GM18499 (cell line): ENCODE measurements around the gene KCNQ1OT1.

ENCODE experiments used
- ATAC-seq: cut with Tn5 transposase; IDR thresholded peaks from one replicate; pipeline ENCODE4 v1.9.1; 2021; ENCODE audit warnings: moderate number of reproducible peaks; ENCODE audit not compliant: insufficient read depth, unreplicated experiment

Gene KCNQ1OT1

DNA sequence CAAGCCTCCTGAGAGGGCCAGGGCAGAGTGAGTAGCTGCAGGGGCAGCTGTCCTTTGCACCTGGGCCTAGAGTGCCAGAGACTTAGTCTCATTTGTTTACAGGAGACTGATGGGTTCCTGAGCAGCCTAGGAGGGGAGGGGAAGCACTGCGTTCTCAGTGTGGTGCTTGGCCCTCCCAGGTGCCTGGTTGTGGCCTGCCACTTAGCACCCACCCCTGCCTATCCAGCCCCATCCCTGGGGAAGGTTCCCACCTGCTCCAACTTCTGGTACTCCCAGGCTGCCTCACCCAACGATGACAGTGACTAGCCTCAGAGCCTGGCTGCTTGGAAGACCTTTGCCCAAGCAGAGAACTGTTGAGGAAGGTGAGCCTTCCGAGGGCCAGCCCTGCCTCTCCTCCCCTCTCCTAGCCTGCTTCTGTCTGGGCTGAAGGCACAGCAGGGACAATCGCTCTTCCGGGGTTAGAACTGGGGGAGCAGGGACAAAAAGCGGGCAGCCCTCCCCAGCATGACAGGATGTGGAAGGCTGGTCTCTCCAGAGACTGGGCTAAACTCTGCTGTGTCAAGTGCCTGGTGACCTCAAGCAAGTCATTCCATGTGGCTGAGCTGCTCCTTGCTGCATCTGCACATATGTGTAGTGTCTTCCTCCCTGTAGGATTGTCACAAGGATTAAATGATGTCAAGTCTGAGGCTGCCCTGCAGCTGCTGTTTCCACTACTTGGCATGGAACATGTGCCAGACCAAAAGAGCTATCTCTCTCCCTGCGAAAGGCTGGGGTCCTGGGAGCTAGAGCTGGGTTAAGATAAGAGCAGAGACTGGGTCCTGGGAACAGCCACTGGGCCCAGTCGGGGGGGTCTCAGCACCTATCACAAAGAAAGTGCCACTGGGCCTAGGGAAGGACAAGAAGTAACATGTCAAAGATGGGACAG is 9.9 kb downstream of the KCNQ1OT1 start:
- no peak for ATAC-seq

DNA sequence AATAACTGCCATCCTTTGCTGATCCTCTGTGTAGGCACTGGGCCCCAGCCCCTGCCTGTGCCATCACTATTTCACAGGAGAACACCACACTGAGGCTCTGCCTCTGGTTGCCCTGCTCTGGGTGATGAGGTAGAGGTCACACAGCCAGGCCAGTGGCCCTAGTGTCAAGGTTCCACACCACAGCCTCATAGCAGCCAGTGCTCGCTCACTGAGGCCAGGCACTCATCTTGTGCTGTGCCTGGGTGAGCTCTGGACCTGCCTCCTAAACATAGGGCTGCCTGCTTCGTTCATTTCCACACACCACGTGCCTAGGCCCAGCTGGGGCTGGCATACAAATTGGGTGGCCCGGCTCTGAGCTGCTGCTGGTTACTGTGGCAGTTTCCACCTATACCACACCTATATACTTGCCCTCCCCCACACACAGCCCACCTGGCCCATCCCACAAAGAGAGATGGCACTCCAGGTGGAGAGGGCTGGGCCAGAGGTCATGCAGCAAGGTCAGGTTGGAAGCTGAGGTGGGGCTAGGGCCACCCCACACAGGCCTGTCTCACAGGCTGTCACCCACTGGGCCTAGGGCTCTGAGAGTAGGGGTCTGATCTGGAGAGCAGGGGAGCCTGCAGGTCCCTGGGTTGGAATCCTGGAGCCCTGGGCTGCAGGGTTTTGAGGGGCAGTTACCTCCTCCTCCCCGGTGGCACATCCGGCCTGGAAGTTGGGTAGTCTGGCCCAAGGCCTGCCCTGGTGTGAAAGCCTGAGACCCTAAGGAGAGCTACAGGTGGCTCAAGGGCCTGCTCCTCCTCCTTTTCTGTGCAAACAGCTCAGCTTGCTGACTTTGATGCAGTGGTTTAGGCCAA is 11.2 kb downstream of the KCNQ1OT1 start:
- no peak for ATAC-seq

DNA sequence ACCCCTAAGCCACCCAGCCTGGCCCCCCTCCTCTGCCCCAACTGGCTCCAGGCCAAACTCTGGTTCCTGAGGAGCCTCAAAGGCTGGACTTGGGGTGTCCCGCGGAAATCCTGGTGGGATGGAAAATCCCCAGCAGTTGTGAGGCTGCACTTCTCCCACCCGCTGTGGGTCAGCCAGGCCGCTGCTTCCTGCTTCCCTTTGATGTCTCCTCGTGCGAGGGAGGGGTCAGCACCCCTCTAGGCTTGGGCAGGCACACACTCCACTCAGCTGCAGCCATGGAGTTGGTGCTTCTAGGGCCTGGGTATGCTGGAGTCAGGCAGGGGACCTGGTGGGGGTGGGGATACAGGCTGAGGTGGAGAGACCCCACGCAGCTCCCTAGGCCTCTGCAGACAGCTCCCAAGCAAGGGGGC is 12.0 kb downstream of the KCNQ1OT1 start:
- ATAC-seq: no peak

DNA sequence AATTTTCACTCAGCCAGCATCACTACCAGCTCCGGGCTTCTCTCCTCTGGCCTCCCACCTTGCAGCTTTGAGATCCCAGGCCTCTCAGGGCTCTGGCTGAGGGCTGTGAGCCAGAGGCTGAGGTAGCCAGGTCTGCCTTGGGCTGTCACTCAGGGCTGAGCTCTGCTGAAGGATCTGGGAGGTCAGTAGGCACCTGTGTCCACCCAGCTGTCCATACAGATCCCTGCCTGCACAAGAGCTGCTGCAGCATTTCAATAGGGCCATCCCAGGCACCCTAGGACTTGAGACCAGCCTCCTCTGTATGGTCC is 12.6 kb downstream of the KCNQ1OT1 start:
- no peak for ATAC-seq

DNA sequence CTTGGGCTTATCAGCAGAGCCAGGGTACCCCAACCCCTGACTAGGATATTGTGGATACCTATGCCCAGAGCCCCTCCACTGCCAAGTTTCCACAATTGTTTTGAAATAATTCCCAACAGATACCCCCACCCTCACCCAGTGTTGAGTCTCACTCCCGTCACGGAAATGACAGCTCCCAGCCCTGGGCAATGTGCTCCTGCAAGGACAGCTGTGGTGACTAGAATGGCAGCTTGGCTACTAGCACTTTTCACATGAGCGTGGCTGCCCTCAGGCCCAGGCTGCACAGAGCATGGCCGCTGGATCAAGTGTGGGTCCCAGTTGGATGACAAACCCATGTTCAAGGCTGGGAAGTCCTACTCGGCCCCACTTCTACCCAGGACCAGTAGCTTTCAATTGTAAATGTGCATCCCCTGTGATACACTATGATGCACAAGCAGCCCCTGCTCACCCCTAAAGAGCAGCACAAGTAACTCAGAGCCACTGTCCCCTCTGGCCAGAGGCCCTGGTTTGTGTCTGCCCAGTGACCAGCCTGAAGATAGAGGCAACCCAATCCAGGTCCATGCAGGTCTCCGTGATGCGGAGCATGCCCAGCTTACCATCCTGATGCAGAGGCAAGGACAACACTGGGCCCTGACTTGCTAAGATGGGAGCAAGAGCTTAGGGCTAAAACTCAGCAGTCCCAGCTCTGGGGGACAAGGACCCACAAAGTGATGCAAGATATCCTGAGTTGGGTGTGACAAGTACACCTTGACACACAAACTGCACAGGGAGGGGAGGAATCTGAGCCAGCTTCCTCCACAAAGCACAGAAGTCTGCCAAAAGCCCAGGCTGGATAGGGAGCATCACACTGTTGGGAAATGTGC is 13.2 kb downstream of the KCNQ1OT1 start:
- no peak for ATAC-seq

DNA sequence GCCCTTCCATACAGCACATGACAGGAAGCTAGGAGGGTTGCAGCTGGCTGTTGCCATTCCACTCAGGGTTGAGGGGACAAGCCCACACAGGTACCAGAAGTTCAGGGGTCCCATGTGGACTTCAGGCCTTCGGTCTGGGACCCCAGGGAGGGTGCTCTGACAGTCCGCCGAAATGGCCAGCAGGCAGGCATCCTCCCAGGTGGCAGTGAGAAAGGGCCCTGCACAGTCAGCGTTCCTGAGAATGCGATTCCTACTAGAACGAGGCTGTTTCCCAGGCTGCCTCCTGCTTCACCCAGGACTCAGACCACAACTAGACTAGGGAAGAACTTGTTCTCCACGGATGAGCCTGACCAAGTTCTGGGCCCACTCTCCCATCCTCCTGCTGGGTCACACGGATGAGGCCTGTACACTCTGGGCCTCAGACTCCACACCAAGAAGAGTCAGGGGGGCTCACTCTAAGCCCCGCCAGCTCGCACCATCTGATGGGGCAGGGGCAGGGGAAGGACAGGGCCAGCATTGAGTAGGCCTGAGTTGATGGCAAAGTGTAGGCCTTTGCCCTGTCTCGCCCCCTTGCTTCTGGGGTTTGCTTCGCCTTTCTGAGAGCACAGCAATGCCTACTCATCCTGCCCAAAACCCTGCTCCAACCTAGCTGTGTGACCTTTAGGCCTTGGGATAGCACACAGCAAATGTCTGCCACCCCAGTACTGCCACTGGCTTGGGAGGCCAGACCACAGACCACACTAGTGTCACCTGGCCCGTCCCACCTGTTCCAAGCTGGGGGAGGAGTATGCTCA is 14.0 kb downstream of the KCNQ1OT1 start:
- no peak for ATAC-seq

DNA sequence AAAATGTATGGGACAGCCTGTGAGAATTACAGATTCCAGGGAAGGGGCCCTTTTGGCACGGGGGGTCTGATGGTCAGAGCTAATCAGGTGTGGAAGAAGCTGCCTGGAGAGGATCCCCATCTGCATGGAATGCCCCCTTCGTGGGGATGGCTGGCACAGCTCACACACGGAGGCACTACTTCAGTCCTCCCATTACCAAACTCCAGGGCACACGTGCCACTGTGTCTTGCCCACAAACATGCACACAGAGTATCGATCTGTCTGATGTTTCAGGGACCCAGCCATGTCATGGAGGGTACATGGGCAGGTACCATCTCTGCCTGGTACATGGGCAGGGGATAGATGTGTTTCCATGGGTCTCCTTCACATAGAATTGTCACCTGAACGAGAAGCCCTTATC is 14.7 kb downstream of the KCNQ1OT1 start:
- no peak for ATAC-seq

DNA sequence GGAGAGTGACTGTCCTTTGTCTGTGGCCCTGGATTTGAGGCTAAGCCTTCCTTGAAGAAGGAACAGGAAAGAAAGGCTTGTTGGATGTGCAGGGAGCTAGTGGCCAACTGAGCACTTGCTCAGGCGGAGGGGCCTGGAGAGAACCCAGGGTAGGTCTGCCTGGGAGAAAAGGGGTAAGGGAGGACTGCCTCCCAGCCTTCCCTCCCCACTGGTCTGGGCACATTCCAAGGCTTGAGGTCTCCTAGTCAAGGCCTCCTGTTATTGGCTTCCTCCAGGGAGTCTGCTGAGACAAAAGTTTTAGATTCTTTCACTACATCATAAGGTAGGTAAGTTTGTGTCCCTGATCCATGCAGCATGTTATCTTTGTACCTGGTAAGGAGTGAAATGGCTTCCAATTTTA is 15.2 kb downstream of the KCNQ1OT1 start:
- no peak for ATAC-seq

DNA sequence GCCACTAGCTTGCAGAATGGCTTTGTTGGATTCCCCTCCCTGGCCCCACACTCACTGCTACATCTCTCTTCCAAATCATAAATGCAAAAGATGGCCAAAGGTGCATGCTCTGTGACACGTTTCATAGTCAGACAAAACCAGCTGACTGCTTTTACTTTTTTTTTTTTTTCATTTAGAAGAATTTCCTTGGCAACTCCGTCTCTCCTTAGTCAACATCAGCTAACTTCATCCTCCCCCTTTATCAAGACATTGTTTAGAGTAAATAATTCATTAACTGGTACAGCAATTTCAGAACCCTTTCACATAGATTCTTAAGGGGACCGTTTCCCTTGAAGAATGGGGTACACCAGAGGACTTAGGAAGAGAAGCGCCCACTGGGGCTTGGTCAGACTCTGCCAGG is 16.0 kb downstream of the KCNQ1OT1 start:
- no peak for ATAC-seq

DNA sequence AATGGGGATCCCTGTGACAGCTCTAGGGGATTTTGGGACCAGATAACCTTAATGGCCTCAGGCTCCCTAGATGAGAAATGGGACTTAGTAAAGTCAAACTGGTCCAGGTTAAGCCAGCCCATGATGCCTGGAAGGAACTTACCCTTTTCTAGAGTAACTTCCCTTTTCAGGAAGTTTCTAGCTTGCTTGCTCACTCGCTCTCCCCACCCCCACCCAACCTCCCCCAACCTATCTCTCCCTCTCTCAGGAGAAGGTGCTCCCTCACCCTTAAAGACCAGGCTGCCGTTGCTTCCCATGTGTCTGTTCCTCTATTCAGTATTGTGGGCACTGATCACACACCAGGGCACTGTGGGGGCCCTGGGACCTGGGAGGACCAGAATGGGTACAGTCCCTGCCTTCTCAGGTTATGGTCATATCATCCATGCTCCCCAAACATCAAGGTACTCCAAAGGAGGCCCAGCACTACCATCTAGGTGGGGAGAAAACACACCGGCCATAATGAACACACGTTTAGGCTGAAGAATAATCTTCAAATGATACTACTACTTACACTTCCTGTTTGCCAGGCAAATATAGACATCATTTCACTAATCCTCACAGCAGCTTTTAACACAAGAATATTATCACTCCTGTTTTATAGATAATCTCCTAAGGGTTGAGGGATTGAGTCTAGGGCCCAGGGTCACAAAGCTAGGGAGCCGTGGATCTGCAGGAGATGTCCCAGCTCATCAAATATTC is 18.2 kb downstream of the KCNQ1OT1 start:
- no peak for ATAC-seq

DNA sequence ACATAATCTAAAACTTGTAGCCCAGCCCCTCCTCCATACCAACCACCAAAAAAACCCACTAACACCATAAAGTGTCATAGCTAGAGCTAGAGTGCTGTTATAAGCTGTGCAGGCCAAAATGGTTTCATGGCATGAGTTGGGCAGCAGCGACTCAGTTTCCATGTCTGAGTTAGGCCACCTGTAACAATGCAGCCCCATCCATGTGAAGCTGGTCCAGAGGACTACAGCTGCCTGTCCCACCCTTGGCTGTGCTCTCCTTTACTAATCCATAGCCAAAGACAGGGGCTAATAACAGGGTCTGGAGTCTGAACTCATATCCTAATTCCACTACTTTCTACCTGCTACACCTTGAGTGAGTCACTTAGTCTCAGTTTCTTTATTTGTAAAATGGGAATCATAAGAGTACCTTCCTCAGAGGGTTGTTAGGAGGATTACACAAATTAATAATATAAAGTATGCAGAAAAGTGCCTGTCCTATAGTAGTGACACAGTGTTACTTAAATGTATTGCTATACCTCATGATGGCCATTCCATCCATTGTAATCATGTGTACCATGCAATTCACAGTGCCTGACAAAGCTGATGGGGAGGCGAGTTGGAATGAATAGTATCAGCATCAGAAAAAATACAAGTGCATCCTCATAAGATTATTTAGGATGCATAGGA is 20.6 kb downstream of the KCNQ1OT1 start:
- ATAC-seq: no peak

DNA sequence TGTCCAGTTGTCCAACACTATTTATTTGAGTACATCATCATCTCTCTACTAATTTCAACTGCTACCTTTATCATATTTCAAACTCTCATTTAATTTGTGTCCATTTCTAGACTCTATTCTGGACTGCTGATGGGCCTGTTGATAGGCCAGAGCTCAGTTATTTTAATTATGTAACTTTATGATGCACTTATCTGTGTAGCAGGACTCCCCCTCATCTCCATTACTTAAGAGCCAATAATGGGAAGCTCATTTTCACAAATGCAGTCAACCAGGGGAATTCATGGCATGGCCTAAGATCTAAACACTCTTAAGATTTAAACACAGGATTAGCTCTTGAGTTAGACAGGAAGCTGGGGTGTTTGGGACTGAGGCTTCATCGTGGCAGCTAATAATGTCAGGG is 21.4 kb downstream of the KCNQ1OT1 start:
- ATAC-seq: no peak

DNA sequence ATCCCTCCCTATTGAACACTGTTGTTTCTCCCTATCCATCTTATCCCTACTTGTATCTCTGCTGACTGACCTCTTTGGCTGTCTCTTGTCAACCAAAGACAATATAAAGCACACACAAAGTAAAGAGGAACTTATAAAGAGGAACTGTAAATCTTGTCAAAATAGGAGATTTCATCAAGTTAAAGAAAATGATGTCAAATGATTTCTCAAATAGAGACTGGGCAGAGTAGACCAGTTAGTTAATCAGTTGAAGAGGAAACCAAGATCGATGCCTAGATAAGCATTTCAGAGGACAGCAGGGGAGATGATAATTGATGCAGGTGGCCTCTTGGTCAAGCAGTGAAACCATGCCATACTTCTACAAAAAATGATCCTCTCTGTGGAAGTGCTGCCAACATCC is 22.7 kb downstream of the KCNQ1OT1 start:
- no peak for ATAC-seq

DNA sequence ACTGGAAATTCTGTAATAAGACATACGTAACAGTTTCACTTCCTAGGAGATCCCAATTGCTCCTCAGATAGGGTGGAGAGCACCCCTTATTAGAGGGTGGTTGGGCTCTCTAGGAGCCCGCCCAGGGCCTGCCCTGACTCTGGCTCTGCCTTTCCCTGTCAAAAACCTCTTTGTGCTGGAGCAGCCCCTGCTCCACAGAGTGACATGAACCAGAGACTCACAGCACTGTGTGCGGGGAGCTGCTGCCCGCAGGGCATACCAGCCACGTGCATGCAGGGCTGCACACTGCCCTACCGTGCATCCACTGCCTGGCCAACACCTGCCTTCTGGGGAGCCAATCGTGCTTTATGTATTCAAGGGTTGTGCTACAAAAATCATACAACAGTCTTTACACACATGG is 24.3 kb downstream of the KCNQ1OT1 start:
- ATAC-seq: no peak

DNA sequence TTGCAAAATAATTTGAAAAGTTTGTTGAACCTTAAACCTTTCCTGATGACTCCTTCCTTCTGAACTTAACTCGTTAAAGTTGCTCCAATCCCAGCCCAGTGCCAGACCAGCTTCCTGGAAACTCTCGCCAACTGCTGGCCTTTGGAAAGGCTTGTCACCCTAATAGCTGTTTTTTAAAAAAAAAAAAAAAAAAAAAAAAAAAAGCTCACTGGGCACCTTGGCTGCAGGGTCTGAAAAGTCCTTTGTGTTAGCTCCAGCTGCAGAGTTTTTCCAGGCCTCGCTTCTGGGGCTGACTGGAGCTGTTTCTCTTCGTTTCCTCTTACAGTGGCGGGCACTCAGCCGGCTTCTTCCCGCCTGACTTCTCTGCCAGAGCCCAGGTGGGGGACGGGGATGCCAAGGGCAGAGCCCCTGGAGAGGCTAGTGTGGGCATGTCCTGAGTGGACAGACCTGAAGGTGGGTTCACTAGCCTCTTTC is 25.1 kb downstream of the KCNQ1OT1 start:
- no peak for ATAC-seq

DNA sequence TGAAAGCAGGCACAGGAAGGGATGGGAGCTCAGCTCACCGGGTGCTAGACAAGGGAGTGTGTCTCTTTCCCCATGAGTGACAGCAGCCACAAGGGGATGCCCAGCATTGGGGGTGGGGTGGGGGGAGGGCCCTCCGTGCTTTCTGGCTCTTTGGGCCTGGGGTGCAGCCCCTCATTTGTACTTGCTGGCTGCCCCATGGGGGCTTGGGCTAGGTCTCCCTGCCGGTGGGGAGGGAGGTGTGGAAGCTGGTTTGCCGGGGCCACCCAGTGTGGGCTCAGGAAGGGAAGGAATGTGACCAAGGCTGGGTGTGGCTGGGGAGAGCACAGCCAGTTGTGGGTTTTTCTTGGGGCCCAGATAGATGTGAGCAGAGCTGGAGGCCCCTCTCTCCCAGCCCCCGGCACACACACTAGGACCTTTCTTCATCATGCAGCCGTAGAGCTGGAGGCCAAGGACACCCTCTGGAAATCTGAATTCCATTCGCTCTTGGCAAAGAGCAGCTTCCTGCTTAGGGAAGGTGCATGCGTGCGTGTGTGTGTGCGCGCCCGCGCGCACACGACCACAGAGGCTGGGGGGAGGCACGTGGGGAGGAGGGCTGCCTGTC is 25.8 kb downstream of the KCNQ1OT1 start:
- ATAC-seq: no peak

DNA sequence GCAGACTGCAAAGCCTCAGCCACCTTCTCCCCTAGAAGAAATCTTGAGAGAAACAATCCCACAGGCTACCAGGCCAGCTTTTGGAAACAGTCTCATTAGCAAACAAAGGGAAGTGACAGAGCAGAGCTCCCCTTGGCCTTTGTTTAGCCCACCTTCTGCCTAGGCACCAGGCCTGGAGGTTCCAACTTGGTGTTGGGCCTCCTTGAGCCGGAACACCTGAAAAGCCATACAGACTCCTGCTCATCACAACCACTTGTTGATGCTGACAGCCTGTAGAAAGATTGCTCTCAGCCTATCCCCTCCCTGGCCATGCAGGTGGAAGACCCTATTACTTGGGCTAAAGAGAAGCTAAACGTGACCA is 26.6 kb downstream of the KCNQ1OT1 start:
- ATAC-seq: no peak

DNA sequence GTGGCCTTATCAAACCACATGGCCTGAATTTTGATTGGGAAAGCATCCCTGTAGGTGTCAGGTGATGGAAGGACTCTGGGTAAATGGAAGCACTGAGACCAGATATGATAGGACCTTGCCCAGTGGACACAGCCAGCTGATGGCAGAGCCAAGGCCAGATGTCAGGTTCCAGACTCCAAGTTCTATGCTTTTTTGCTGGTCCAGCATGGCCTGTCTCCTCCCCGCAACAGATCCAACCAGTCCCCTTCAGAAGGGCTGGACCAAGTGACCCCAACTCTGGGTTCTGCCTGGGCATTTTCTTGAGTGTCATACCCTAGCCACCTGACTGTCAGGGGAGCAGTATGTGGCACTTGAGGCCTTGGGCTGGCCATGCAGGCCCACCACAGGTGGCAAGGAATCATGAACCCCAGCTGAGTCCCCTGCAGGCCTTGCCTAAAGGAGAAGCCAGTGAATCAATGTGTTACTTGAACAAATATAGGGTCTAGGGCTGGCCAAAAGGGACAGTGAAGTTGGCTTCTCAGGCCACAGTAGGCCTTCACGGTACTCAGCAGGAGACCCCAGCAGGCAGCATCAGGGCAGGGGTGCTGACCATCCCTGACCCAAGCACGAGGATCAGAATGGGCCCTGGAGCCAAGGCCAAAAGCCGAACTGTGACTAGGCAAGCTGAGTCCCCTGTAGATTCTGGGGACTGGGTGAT is 27.1 kb downstream of the KCNQ1OT1 start:
- ATAC-seq: no peak
